ENCODE data around the gene CCDC106.
A peak's percentile ranks its signal among the peaks of the same experiment; 100 is the strongest.

CCDC106 gene

GRCh38 chr19:55646889-55647731 lies 902 bp upstream of the CCDC106 start:
- peak overlapping the region; percentile 96 for H3K27ac ChIP-seq
- no peak for TF ChIP-seq CTCF (conservative IDR thresholded peaks at IDR 0.05)

GRCh38 chr19:55648585-55649267 lies 714 bp downstream of the CCDC106 start:
- peak overlapping the region; percentile 96 for H3K27ac ChIP-seq
- no peak for TF ChIP-seq CTCF (conservative IDR thresholded peaks at IDR 0.05)

DNA sequence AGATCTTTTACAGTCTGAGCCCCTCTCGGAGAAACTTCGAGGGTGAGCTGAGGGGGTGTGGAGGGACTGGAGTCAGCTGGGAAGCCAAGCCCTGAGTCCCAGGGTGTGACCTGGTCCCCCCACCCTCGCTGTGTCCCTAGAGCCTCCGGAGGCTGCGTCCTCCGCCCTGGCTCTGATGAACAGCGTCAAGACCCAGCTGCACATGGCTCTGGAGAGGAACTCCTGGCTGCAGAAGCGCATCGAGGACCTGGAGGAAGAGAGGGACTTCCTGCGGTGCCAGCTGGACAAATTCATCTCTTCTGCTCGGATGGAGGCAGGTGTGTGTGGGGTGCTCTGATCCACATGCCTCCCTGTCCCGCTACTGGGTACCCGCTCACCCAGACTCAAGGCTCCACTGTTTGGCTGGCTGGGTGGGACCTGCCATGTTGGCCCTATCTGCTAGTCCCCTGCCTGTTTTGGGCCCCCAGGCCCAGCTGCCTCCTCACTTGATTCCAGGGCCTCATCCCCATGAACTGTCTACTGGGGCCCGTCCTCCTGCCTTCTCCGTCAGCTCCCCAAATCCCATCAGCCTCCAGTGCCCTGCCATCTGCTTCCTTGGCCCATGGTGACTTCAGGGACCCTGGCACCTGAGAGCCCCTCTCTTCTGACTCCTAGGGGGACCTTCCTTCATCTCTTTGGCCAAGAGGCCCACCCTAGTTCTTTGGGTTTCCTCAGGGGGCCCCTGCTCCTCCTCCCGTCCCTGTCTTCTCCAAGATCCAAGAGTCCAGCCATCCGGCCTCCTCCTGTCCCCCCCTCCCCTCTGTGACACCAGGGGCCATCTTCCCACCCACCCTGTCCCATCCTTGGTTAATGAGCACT lies 1.5 kb downstream of the CCDC106 start:
- H3K27ac ChIP-seq: peak overlapping the region; percentile 96; the same call in 1 of the 2 replicates
- TF ChIP-seq CTCF (conservative IDR thresholded peaks at IDR 0.05): no peak

DNA sequence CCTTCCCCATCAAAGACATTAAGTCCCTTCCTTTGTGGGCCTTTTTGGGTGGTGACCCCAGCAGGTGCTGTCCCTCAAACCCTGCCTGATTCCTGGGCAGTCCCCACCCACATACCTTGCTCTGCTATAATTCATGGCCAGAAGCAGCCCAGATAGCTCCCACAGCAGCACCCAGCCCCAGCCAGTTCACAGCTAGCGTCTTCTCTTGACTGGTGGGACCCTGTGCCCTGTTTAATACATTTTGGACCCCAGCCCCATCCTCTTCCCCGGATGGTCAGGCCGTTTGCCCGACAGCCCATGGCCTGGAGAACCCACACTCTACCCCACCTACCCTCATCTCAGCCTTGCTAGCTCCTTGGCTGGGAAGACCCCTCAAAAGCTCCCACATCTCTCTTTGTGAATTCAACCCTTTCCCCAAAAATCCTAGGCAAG lies 2.1 kb downstream of the CCDC106 start:
- no peak overlapping the region for H3K27ac ChIP-seq
- no peak for TF ChIP-seq CTCF (conservative IDR thresholded peaks at IDR 0.05)

DNA sequence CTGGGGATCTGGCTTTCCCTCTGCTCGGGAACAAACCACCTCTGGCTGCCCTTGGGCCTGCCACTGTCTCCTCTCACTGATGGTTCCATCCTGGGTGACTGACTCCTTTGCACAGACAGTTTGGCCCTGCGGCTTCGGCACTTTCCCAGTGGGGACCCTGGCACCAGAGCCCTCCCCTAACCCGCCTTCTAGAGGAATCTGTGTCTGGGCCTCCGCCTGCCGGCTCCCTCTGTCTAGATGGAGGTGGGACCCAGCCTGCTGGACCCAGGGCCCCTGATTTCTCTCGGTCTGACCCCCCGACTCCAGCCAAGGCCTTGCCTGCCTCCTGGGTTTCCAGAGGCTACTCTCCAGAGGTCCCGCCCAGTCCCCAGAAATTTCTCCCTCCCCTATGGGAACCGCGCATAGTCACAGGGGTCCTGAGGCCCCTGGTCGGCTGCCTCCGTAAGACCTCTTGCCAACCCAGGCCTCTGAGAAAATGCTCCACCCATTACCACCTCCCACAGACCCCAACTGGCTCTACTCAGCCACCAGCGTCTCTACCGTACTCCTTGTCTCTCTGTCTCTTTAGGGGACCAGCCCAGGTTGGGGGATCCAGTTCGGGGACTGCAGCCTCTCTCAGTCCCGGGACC lies 2.7 kb downstream of the CCDC106 start:
- no peak overlapping the region for H3K27ac ChIP-seq
- TF ChIP-seq CTCF (conservative IDR thresholded peaks at IDR 0.05): no peak

DNA sequence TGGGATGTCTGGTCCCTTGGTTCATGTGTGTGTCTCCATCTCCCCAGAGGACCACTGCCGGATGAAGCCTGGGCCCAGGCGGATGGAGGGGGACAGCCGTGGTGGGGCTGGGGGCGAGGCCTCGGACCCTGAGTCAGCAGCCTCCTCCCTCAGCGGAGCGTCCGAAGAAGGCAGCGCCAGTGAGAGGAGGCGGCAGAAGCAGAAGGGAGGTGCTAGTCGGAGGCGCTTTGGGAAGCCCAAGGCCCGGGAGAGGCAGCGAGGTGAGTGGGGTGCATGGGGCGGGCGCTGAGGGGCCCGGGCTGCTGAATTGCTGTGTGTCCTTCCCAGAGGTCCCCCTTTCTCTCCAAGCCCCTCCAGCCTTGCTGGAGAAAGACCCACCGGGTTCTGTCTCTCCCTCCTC lies 3.2 kb downstream of the CCDC106 start:
- TF ChIP-seq CTCF (conservative IDR thresholded peaks at IDR 0.05): no peak
- no peak overlapping the region for H3K27ac ChIP-seq
